Common myeloid progenitor, CD34-positive (primary cell): ENCODE data around the gene LIN7A.

Experiments
- CTCF ChIA-PET: fragments of 350-600 bp; sonication (Branson Sonifier 250); formaldehyde crosslinking; loops from one replicate; lab custom pipeline; 2021; ENCODE audit warnings: antibody characterized with exemption; lab: Charles Lee
- POLR2A ChIA-PET: fragments of 350-600 bp; sonication (Branson Sonifier 250); formaldehyde crosslinking; loops from one replicate; lab custom pipeline; 2021; ENCODE audit warnings: antibody characterized with exemption; lab: Charles Lee
- DNase-seq, 3 donors: peaks; one replicate each; pipeline versions ENCODE4 v3.0.0 to v3.0.0-alpha.2; 2013
- H3K27ac ChIP-seq, 2 experiments: 1 replicate in 1 of 2; 2 replicates in 1 of 2; pipeline ENCODE4 v1.7.0; 2013; ENCODE audit warnings: inconsistent platforms in 2 of 2, low read length in 2 of 2, mild to moderate bottlenecking in 2 of 2, low read depth in 1 of 2, moderate library complexity in 1 of 2; ENCODE audit not compliant: severe bottlenecking in 2 of 2, insufficient read depth in 1 of 2, poor library complexity in 1 of 2
- H3K27me3 ChIP-seq, 5 experiments: replicated peaks in 2 of 5; 1 replicate in 3 of 5; 2 replicates in 2 of 5; pipeline versions ENCODE4 v1.6.1 to v1.7.0; 2013; ENCODE audit warnings: low read length in 4 of 5, mild to moderate bottlenecking in 2 of 5, moderate library complexity in 2 of 5, inconsistent platforms in 1 of 5; ENCODE audit not compliant: insufficient read depth in 5 of 5, control insufficient read depth in 4 of 5
- H3K36me3 ChIP-seq, 4 experiments: 1 replicate in 2 of 4; 2 replicates in 2 of 4; pipeline versions ENCODE4 v1.6.1 to v1.7.0; 2013; ENCODE audit warnings: low read length in 3 of 4, control low read depth in 1 of 4, mild to moderate bottlenecking in 1 of 4; ENCODE audit not compliant: control insufficient read depth in 4 of 4, insufficient read depth in 4 of 4
- H3K4me1 ChIP-seq, 4 experiments: 1 replicate in 3 of 4; 2 replicates in 1 of 4; pipeline versions ENCODE4 v1.6.1 to v1.7.1; 2013; ENCODE audit warnings: low read length in 3 of 4, mild to moderate bottlenecking in 3 of 4, control low read depth in 1 of 4, inconsistent platforms in 1 of 4, moderate library complexity in 1 of 4; ENCODE audit not compliant: control insufficient read depth in 4 of 4, insufficient read depth in 4 of 4; ENCODE audit errors: control extremely low read depth in 1 of 4
- H3K4me3 ChIP-seq, 7 experiments: 1 replicate in 4 of 7; 2 replicates in 3 of 7; pipeline versions ENCODE4 v1.5.1 to v1.7.0; 2013; ENCODE audit warnings: mild to moderate bottlenecking in 7 of 7, low read length in 6 of 7, moderate library complexity in 6 of 7, inconsistent platforms in 2 of 7, low read depth in 2 of 7, control low read depth in 1 of 7; ENCODE audit not compliant: insufficient read depth in 4 of 7, control insufficient read depth in 1 of 7; ENCODE audit errors: extremely low read depth in 1 of 7
- H3K9me3 ChIP-seq, 5 experiments: 1 replicate in 4 of 5; 2 replicates in 1 of 5; pipeline versions ENCODE4 v1.6.1 to v1.7.1; 2013; ENCODE audit warnings: low read length in 4 of 5, mild to moderate bottlenecking in 2 of 5, inconsistent platforms in 1 of 5, low read depth in 1 of 5, moderate library complexity in 1 of 5; ENCODE audit not compliant: control insufficient read depth in 4 of 5, insufficient read depth in 2 of 5; ENCODE audit errors: control extremely low read depth in 1 of 5
- WGBS: methylation state at CpG from one replicate; pipeline ENCODE4 v1.1.5; 2013; ENCODE audit not compliant: insufficient coverage; 5-methylcytosine and 5-hydroxymethylcytosine counted together

Gene LIN7A

GRCh38 chr12:80830533-80831088, 107.1 kb downstream of the LIN7A start:
- no peaks in the 10 kb centered on the region for H3K4me1 ChIP-seq
- ChIA-PET POLR2A (no interaction called here), CTCF (no interaction called here)
- H3K4me3 ChIP-seq: no peak overlapping the region
- H3K9me3 ChIP-seq: no peaks in the 10 kb centered on the region
- H3K27me3 ChIP-seq: peaks cover 0 to 1% (median 0%) of the 10 kb centered on the region in 5 experiments
- no peak overlapping the region for H3K27ac ChIP-seq
- WGBS: 72% methylated on average over 2 of the region's 4 CpGs
- no peak for DNase-seq
- H3K36me3 ChIP-seq: no peaks in the 10 kb centered on the region

GRCh38 chr12:80829767-80830166, 108.0 kb downstream of the LIN7A start:
- no peaks in the 10 kb centered on the region for H3K9me3 ChIP-seq
- H3K27me3 ChIP-seq: peaks cover 0 to 1% (median 0%) of the 10 kb centered on the region in 5 experiments
- no peaks in the 10 kb centered on the region for H3K36me3 ChIP-seq
- 100% methylated on average over 2 of the region's 2 CpGs for WGBS
- ChIA-PET CTCF (no interaction called here), POLR2A (no interaction called here)
- H3K4me3 ChIP-seq: no peak overlapping the region
- no peak for DNase-seq
- H3K27ac ChIP-seq: no peak overlapping the region
- H3K4me1 ChIP-seq: no peaks in the 10 kb centered on the region

- CTCF ChIA-PET: no interaction called here
- Histone ChIP-seq H3K9me3 (no peaks in the 10 kb centered on the region), H3K4me3 (no peak overlapping the region), H3K36me3 (no peaks in the 10 kb centered on the region), H3K27ac (no peak overlapping the region), H3K4me1 (no peaks in the 10 kb centered on the region), H3K27me3 (no peaks in the 10 kb centered on the region)
- DNase-seq: no peak
- POLR2A ChIA-PET: interaction anchor here (0.7 kb wide), 1 partner anchor 14 kb away, joined by 6 read pairs; no protein-coding TSS in a partner anchor
- no CpG with 5 or more reads among the region's 2 CpGs for WGBS
Observed at GRCh38 chr12:80825506-80825905, 112.2 kb downstream of the LIN7A start.

GRCh38 chr12:80823393-80823792, 114.3 kb downstream of the LIN7A start:
- ChIA-PET POLR2A (interaction anchor here (0.6 kb wide), 1 partner anchor 203 kb away, joined by 3 read pairs; no protein-coding TSS in a partner anchor), CTCF (no interaction called here)
- DNase-seq: no peak
- no peaks in the 10 kb centered on the region for H3K4me1 ChIP-seq
- no peak overlapping the region for H3K4me3 ChIP-seq
- H3K36me3 ChIP-seq: no peaks in the 10 kb centered on the region
- H3K27ac ChIP-seq: no peak overlapping the region
- H3K9me3 ChIP-seq: no peaks in the 10 kb centered on the region
- H3K27me3 ChIP-seq: no peaks in the 10 kb centered on the region
- WGBS: 100% methylated on average over 1 of the region's 3 CpGs

GRCh38 chr12:80821513-80822000, 116.2 kb downstream of the LIN7A start:
- Histone ChIP-seq H3K4me1 (no peaks in the 10 kb centered on the region), H3K27me3 (no peaks in the 10 kb centered on the region), H3K36me3 (no peaks in the 10 kb centered on the region), H3K4me3 (no peak overlapping the region), H3K27ac (no peak overlapping the region), H3K9me3 (no peaks in the 10 kb centered on the region)
- ChIA-PET CTCF (no interaction called here), POLR2A (no interaction called here)
- 93% methylated on average over 1 of the region's 4 CpGs for WGBS
- DNase-seq: no peak

- POLR2A ChIA-PET: no interaction called here
- no peak for DNase-seq
- Histone ChIP-seq H3K36me3 (no peaks in the 10 kb centered on the region), H3K27ac (no peak overlapping the region), H3K27me3 (no peaks in the 10 kb centered on the region), H3K9me3 (no peaks in the 10 kb centered on the region), H3K4me1 (no peaks in the 10 kb centered on the region), H3K4me3 (no peak overlapping the region)
- CTCF ChIA-PET: no interaction called here
Observed at GRCh38 chr12:80818878-80819277, 118.9 kb downstream of the LIN7A start.

- no peak for DNase-seq
- H3K36me3 ChIP-seq: no peaks in the 10 kb centered on the region
- POLR2A ChIA-PET: no interaction called here
- H3K27me3 ChIP-seq: peaks cover 0 to 2% (median 0%) of the 10 kb centered on the region in 5 experiments
- H3K4me3 ChIP-seq: no peak overlapping the region
- H3K4me1 ChIP-seq: no peaks in the 10 kb centered on the region
- H3K9me3 ChIP-seq: no peaks in the 10 kb centered on the region
- no peak overlapping the region for H3K27ac ChIP-seq
- CTCF ChIA-PET: interaction anchor here (0.9 kb wide), 1 partner anchor 19 kb away, joined by 3 read pairs; no protein-coding TSS in a partner anchor
Observed at GRCh38 chr12:80815351-80815750, 122.4 kb downstream of the LIN7A start.
